ENCODE data around the gene PTPRM.

- TF ChIP-seq ZNF274 (IDR thresholded peaks at IDR 0.05; ENCODE audit: low read depth, low read length) (no peak), YY1 (IDR thresholded peaks at IDR 0.05; ENCODE audit: insufficient read depth, insufficient read length) (no peak)
Observed at GRCh38 chr18:7764405-7764804, 197.3 kb downstream of the PTPRM start.
